Caco-2 (cell line): Measurements from ENCODE around the gene ABCA10. TPM values are rescaled to one million over a fixed set of nuclear protein-coding genes. Genes with fewer than 3 reads are reported as not detected.
"Not testable (repeated sequence)": the region's sequence is repeated elsewhere in the genome, so short reads cannot be mapped to it uniquely, and the experiment has no call there.

Experiments used
- BruUV-seq: library from RNA; stranded (reverse); fragments of 400-500 nt; replicated peaks from 2 replicates; lab custom pipeline; 2021; lab: Mats Ljungman, UMichigan
- CTCF ChIA-PET: fragments of 300-600 bp; sonication (Branson Sonifier 250); formaldehyde crosslinking; loops from one replicate; lab custom pipeline; 2022; ENCODE audit warnings: antibody characterized with exemption; lab: Charles Lee
- POLR2A ChIA-PET: fragments of 300-600 bp; sonication (Branson Sonifier 250); formaldehyde crosslinking; loops from one replicate; lab custom pipeline; 2022; ENCODE audit warnings: antibody characterized with exemption; lab: Charles Lee
- DNase-seq, 2 experiments: peaks; one replicate each; pipeline versions ENCODE4 v3.0.0 to v3.0.0-alpha.2; 2020 to 2022
- H3K27me3 ChIP-seq: replicated peaks from 2 replicates; pipeline ENCODE4 v1.6.0; 2011; ENCODE audit warnings: low read length; ENCODE audit not compliant: control insufficient read depth, insufficient read depth
- H3K36me3 ChIP-seq: 2 replicates; pipeline ENCODE4 v1.5.1; 2011; ENCODE audit warnings: low read length; ENCODE audit not compliant: control insufficient read depth, insufficient read depth
- H3K4me1 ChIP-seq: fragments of 250-450 bp; sonication (Bioruptor Pico); 2 replicates; pipeline ENCODE4 v1.5.1; 2020; ENCODE audit warnings: mild to moderate bottlenecking
- H3K4me3 ChIP-seq: 2 replicates; pipeline ENCODE4 v1.5.1; 2011; ENCODE audit warnings: low read depth, mild to moderate bottlenecking, control low read depth, low read length
- H3K9me3 ChIP-seq: fragments of 250-450 bp; sonication (Bioruptor Pico); 2 replicates; pipeline ENCODE4 v1.5.1; 2020; ENCODE audit warnings: mild to moderate bottlenecking, moderate library complexity
- H3K27ac Mint-ChIP-seq: one replicate; pipeline ENCODE4 v1.8.0; 2022; ENCODE audit warnings: mixed read lengths; ENCODE audit not compliant: unreplicated experiment
- H3K27me3 Mint-ChIP-seq: one replicate; pipeline ENCODE4 v1.8.0; 2022; ENCODE audit warnings: mixed read lengths; ENCODE audit not compliant: insufficient read depth, unreplicated experiment
- H3K36me3 Mint-ChIP-seq: one replicate; pipeline ENCODE4 v1.8.0; 2022; ENCODE audit warnings: mild to moderate bottlenecking, mixed read lengths; ENCODE audit not compliant: insufficient read depth, unreplicated experiment
- H3K4me1 Mint-ChIP-seq: one replicate; pipeline ENCODE4 v1.8.0; 2022; ENCODE audit warnings: low read depth, mixed read lengths; ENCODE audit not compliant: unreplicated experiment
- H3K4me3 Mint-ChIP-seq: one replicate; pipeline ENCODE4 v1.8.0; 2022; ENCODE audit warnings: mild to moderate bottlenecking, moderate library complexity, mixed read lengths; ENCODE audit not compliant: unreplicated experiment
- H3K9me3 Mint-ChIP-seq: one replicate; pipeline ENCODE4 v1.8.0; 2022; ENCODE audit warnings: mixed read lengths; ENCODE audit not compliant: unreplicated experiment
- CTCF ChIP-seq, 2 experiments: fragments of 200-600 bp in 1 of 2; IDR thresholded peaks; 1 replicate in 1 of 2; 2 replicates in 1 of 2; pipeline versions ENCODE4 v1.5.1 to v1.8.0; 2011 to 2022; ENCODE audit warnings: antibody characterized with exemption in 1 of 2, control low read depth in 1 of 2, inconsistent platforms in 1 of 2, low read depth in 1 of 2, low read length in 1 of 2, mild to moderate bottlenecking in 1 of 2, moderate library complexity in 1 of 2; ENCODE audit not compliant: insufficient read depth in 1 of 2, severe bottlenecking in 1 of 2, unreplicated experiment in 1 of 2
- intact Hi-C: fragments of 100-400 bp; cut with micrococcal nuclease; formaldehyde crosslinking; loops from one replicate; pipeline ENCODE4 v1.10.0; 2022; ENCODE audit not compliant: unreplicated experiment
- total RNA-seq: library from RNA; stranded (reverse); gene quantifications from 2 replicates; pipeline ENCODE4 v1.2.3, GENCODE V29; 2022

The ABCA10 gene
- total RNA-seq, 1 experiment from 2014 or later, result not detected

DNA sequence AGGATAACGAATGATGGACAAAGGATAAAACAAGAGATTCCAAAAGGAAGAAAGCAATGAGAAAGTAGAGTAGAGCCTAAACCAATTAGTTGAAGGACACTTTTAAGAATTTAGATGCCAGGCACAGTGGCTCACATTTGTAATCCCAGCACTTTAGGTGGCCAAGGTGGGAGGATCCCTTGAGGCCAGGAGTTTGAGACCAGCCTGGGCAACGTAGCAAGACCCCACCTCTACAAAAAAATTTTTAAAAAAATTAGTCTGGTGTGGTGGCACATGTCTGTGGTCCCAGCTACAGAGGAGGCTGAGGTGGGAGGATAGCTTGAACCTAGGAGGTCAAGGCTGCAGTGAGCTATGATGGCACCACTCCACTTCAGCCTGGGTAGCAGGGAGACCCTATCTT, 20.0 kb downstream of the ABCA10 start:
- H3K27ac Mint-ChIP-seq, result no peak overlapping the region
- no TSS peak for BruUV-seq
- no peaks in the 10 kb centered on the region for H3K27me3 ChIP-seq

GRCh38 chr17:69207151-69207550, 21.5 kb downstream of the ABCA10 start:
- H3K36me3 ChIP-seq, result no peaks in the 10 kb centered on the region
- Mint-ChIP-seq H3K4me1 (no peaks in the 10 kb centered on the region), H3K27me3 (peaks cover 2% of the 10 kb centered on the region), H3K9me3 (no peaks in the 10 kb centered on the region), H3K36me3 (no peaks in the 10 kb centered on the region), H3K4me3 (no peak overlapping the region), H3K27ac (no peak overlapping the region)
- CTCF ChIA-PET, result no interaction called here
- H3K9me3 ChIP-seq, result no peaks in the 10 kb centered on the region
- no peaks in the 10 kb centered on the region for H3K27me3 ChIP-seq
- POLR2A ChIA-PET, result no interaction called here
- TF ChIP-seq CTCF (IDR thresholded peaks at IDR 0.05; ENCODE audit: insufficient read depth in 1 of 2, low read depth in 1 of 2, low read length in 1 of 2, severe bottlenecking in 1 of 2, unreplicated experiment in 1 of 2), result no peak
- no peak for DNase-seq
- no peak overlapping the region for H3K4me3 ChIP-seq
- no TSS peak for BruUV-seq
- H3K4me1 ChIP-seq, result no peaks in the 10 kb centered on the region
- intact Hi-C loops, result no loop called here

More for the DNA sequence above, 20.0 kb downstream of the ABCA10 start:
- Mint-ChIP-seq H3K4me3 (no peak overlapping the region), H3K36me3 (no peaks in the 10 kb centered on the region), H3K4me1 (no peaks in the 10 kb centered on the region), H3K27me3 (peaks cover 2% of the 10 kb centered on the region), H3K9me3 (no peaks in the 10 kb centered on the region)
- H3K36me3 ChIP-seq, result no peaks in the 10 kb centered on the region
- no peak overlapping the region for H3K4me3 ChIP-seq
- H3K4me1 ChIP-seq, result no peaks in the 10 kb centered on the region
- POLR2A ChIA-PET, result no interaction called here
- no peaks in the 10 kb centered on the region for H3K9me3 ChIP-seq
- CTCF ChIA-PET, result no interaction called here
- TF ChIP-seq CTCF (IDR thresholded peaks at IDR 0.05; ENCODE audit: insufficient read depth in 1 of 2, low read depth in 1 of 2, low read length in 1 of 2, severe bottlenecking in 1 of 2, unreplicated experiment in 1 of 2), result no peak
- DNase-seq, result no peak
- intact Hi-C loops, result no loop called here

- H3K27me3 Mint-ChIP-seq, result peaks cover 4% of the 10 kb centered on the region
- no peak overlapping the region for H3K4me3 Mint-ChIP-seq
- Histone ChIP-seq H3K4me1 (no peaks in the 10 kb centered on the region), H3K4me3 (no peak overlapping the region), H3K9me3 (no peaks in the 10 kb centered on the region), H3K36me3 (no peaks in the 10 kb centered on the region), H3K27me3 (no peaks in the 10 kb centered on the region; the same call in 1 of the 2 replicates)
- H3K9me3 Mint-ChIP-seq, result peaks cover 12% of the 10 kb centered on the region
- intact Hi-C loops, result no loop called here
- H3K36me3 Mint-ChIP-seq, result no peaks in the 10 kb centered on the region
- H3K4me1 Mint-ChIP-seq, result no peaks in the 10 kb centered on the region
- TF ChIP-seq CTCF (IDR thresholded peaks at IDR 0.05; ENCODE audit: insufficient read depth in 1 of 2, low read depth in 1 of 2, low read length in 1 of 2, severe bottlenecking in 1 of 2, unreplicated experiment in 1 of 2), result no peak
- DNase-seq, result no peak
- no peak overlapping the region for H3K27ac Mint-ChIP-seq
- CTCF ChIA-PET, result no interaction called here
- POLR2A ChIA-PET, result no interaction called here
- BruUV-seq, result no TSS peak
Measured at GRCh38 chr17:69198238-69198637, 30.4 kb downstream of the ABCA10 start.

DNA sequence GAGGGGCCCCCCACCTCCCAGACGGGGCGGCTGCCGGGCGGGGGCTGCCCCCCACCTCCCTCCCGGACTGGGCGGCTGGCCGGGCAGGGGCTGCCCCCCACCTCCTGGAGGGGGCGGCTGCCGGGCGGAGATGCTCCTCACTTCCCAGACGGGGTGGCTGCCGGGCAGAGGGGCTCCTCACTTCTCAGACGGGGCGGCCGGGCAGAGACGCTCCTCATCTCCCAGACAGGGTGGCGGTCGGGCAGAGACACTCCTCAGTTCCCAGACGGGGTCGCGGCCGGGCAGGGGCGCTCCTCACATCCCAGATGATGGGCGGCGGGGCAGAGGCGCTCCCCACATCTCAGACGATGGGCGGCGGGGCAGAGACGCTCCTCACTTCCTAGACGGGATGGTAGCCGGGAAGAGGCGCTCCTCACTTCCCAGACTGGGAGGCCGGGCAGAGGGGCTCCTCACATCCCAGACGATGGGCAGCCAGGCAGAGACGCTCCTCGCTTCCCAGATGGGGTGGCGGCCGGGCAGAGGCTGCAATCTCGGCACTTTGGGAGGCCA, 32.4 kb downstream of the ABCA10 start:
- H3K36me3 ChIP-seq, H3K4me1 Mint-ChIP-seq, H3K4me1 ChIP-seq, H3K9me3 ChIP-seq, intact Hi-C loops, H3K27ac Mint-ChIP-seq, H3K27me3 ChIP-seq, H3K4me3 Mint-ChIP-seq, H3K27me3 Mint-ChIP-seq, H3K4me3 ChIP-seq, BruUV-seq, CTCF ChIA-PET, POLR2A ChIA-PET, H3K36me3 Mint-ChIP-seq, DNase-seq: not testable (repeated sequence)
- peaks cover 12% of the 10 kb centered on the region for H3K9me3 Mint-ChIP-seq
